GM13977 (cell line): ENCODE data around the gene NATD1.

Experiments used
- DNase-seq: peaks from one replicate; pipeline ENCODE4 v3.0.0; 2012; ENCODE audit warnings: low spot score
- CTCF ChIP-seq: IDR thresholded peaks from 2 replicates; pipeline ENCODE4 v1.5.1; 2012; ENCODE audit warnings: mild to moderate bottlenecking, control low read depth; ENCODE audit not compliant: insufficient read depth; ENCODE audit errors: extremely low read depth, missing control alignments
- in situ Hi-C: fragments of 300-500 bp; cut with MboI; formaldehyde crosslinking; loops from one replicate; pipeline ENCODE4 v1.12.0; 2022; ENCODE audit warnings: low sequenced_read_pairs, low pct_unique_long_range_greater_than_20kb, mixed read lengths, inconsistent platforms; ENCODE audit not compliant: unreplicated experiment

Gene NATD1

GRCh38 chr17:21201298-21201595 is 52.0 kb downstream of the NATD1 start:
- TF ChIP-seq CTCF: no peak
- in situ Hi-C loops: no loop called here
- DNase-seq: no peak

- in situ Hi-C loops: no loop called here
- no peak for TF ChIP-seq CTCF
- no peak for DNase-seq
Measured at GRCh38 chr17:21200590-21201297, 52.5 kb downstream of the NATD1 start.

- TF ChIP-seq CTCF: no peak
- DNase-seq: no peak
- in situ Hi-C loops: no loop called here
Measured at GRCh38 chr17:21199856-21200255, 53.4 kb downstream of the NATD1 start.

- in situ Hi-C loops: no loop called here
- DNase-seq: no peak
- TF ChIP-seq CTCF: no peak
Measured at GRCh38 chr17:21199311-21199710, 53.9 kb downstream of the NATD1 start.

- in situ Hi-C loops: no loop called here
- TF ChIP-seq CTCF: no peak
- no peak for DNase-seq
Measured at GRCh38 chr17:21198411-21198810, 54.8 kb downstream of the NATD1 start.

GRCh38 chr17:21196126-21196525 is 57.1 kb downstream of the NATD1 start:
- TF ChIP-seq CTCF: no peak
- DNase-seq: no peak
- in situ Hi-C loops: no loop called here

- DNase-seq: no peak
- in situ Hi-C loops: no loop called here
- TF ChIP-seq CTCF: no peak
Measured at GRCh38 chr17:21194703-21195102, 58.5 kb downstream of the NATD1 start.
